K562 (cell line): Measurements from ENCODE around the gene JDP2. TPM values are rescaled to one million over a fixed set of nuclear protein-coding genes. Genes with fewer than 3 reads are reported as not detected.

Source experiments
- ATAC-seq: fragments of 200-7000 bp; cut with Tn5 transposase; 3 replicates; pipeline ENCODE4 v1.9.1; 2020; ENCODE audit warnings: moderate library complexity
- BruUV-seq: library from RNA; stranded (reverse); fragments of 400-500 nt; replicated peaks from 2 replicates; lab custom pipeline; 2021; lab: Mats Ljungman, UMichigan
- CTCF ChIA-PET: fragments of 300-600 bp; formaldehyde crosslinking; extraction: SDS; loops from one replicate; lab custom pipeline; 2021; ENCODE audit warnings: low intra/inter-chr PET ratio; lab: Yijun Ruan, JAX
- POLR2A ChIA-PET: fragments of 300-600, 350-650 bp; sonication (Branson Sonifier 250); formaldehyde crosslinking; extraction: SDS; loops from one replicate; lab custom pipeline; 2021; ENCODE audit warnings: antibody characterized with exemption, inconsistent platforms; lab: Yijun Ruan, JAX
- DNase-seq, 4 experiments: peaks; one replicate each; pipeline versions ENCODE4 v3.0.0 to v3.0.0-alpha.2; 2011 to 2018; ENCODE audit warnings: low spot score in 3 of 4, mixed read lengths in 3 of 4; ENCODE audit errors: extremely low read depth in 1 of 4
- FAIRE-seq: peaks from 2 replicates; lab custom pipeline; 2011; peaks lifted over from hg19 to GRCh38; lab: Jason Lieb, UNC
- H2AFZ ChIP-seq: 2 replicates; pipeline ENCODE4 v1.6.0; 2011; ENCODE audit warnings: low read depth, low read length, control low read depth, inconsistent platforms
- H3K27ac ChIP-seq: fragments of 200-600 bp; 3 replicates; pipeline ENCODE4 v1.8.0; 2011; ENCODE audit warnings: low read depth, mild to moderate bottlenecking, control low read depth, inconsistent platforms, low read length, moderate library complexity, mixed read lengths; ENCODE audit errors: extremely low read depth
- H3K27me3 ChIP-seq, 2 experiments: fragments of 300-600 bp in 1 of 2; 2 replicates in 1 of 2; 3 replicates in 1 of 2; pipeline versions ENCODE4 v1.6.0 to v1.8.0; 2011; ENCODE audit warnings: inconsistent platforms in 2 of 2, low read length in 2 of 2, mild to moderate bottlenecking in 1 of 2, mixed read lengths in 1 of 2, moderate library complexity in 1 of 2; ENCODE audit not compliant: control insufficient read depth in 2 of 2, insufficient read depth in 2 of 2
- H3K36me3 ChIP-seq: fragments of 300-600 bp; 3 replicates; pipeline ENCODE4 v1.8.0; 2011; ENCODE audit warnings: mild to moderate bottlenecking, low read length, inconsistent platforms; ENCODE audit not compliant: control insufficient read depth, insufficient read depth
- H3K4me1 ChIP-seq, 2 experiments: fragments of 200-600 bp in 1 of 2; replicated peaks in 1 of 2; 2 replicates in 1 of 2; 3 replicates in 1 of 2; pipeline versions ENCODE4 v1.5.1 to v1.8.0; 2011; ENCODE audit warnings: inconsistent platforms in 2 of 2, low read length in 2 of 2, mild to moderate bottlenecking in 1 of 2, mixed read lengths in 1 of 2, moderate library complexity in 1 of 2; ENCODE audit not compliant: control insufficient read depth in 2 of 2, insufficient read depth in 2 of 2
- H3K4me2 ChIP-seq: 2 replicates; pipeline ENCODE4 v1.6.1; 2011; ENCODE audit warnings: low read length, control low read depth, inconsistent platforms, mixed read lengths; ENCODE audit not compliant: insufficient read depth
- H3K4me3 ChIP-seq: fragments of 200-600 bp; sonication (generic), shearing (Covaris generic); 2 replicates; pipeline ENCODE4 v1.5.1; 2016; ENCODE audit warnings: control low read depth, inconsistent platforms
- H3K79me2 ChIP-seq: fragments of 200-600 bp; 3 replicates; pipeline ENCODE4 v1.8.0; 2011; ENCODE audit warnings: low read length, inconsistent platforms; ENCODE audit not compliant: control insufficient read depth, insufficient read depth
- H3K9ac ChIP-seq, 2 experiments: 2 replicates each; pipeline versions ENCODE4 v1.6.0 to v1.6.1; 2011; ENCODE audit warnings: low read depth in 2 of 2, low read length in 2 of 2, control low read depth in 1 of 2, inconsistent platforms in 1 of 2, mild to moderate bottlenecking in 1 of 2, mixed read lengths in 1 of 2; ENCODE audit not compliant: insufficient read depth in 1 of 2
- H3K9me1 ChIP-seq: one replicate; pipeline ENCODE4 v1.6.0; 2011; ENCODE audit warnings: inconsistent platforms, mild to moderate bottlenecking, low read length, moderate library complexity; ENCODE audit not compliant: control insufficient read depth, insufficient read depth
- H3K9me3 ChIP-seq: replicated peaks from 2 replicates; pipeline ENCODE4 v1.5.1; 2011; ENCODE audit warnings: low read depth, low read length, inconsistent platforms; ENCODE audit not compliant: control insufficient read depth, insufficient read depth
- H4K20me1 ChIP-seq: replicated peaks from 2 replicates; pipeline ENCODE4 v1.6.1; 2011; ENCODE audit warnings: low read length, inconsistent platforms, mixed read lengths; ENCODE audit not compliant: control insufficient read depth, insufficient read depth
- TEAD1 ChIP-seq, 2 experiments: fragments of 450-650 bp in 1 of 2; sonication (generic) in 1 of 2; formaldehyde crosslinking; IDR thresholded peaks; 2 replicates each; pipeline versions ENCODE4 v1.4.0 to v1.8.0; 2020 to 2022; ENCODE audit warnings: mild to moderate bottlenecking in 2 of 2, missing genetic modification reagents in 1 of 2
- ZKSCAN1 ChIP-seq: fragments of 150-350 bp; IDR thresholded peaks from 2 replicates; pipeline ENCODE4 v1.6.1; 2016; ENCODE audit warnings: low read depth, low read length
- WGBS: fragments of 100-300 bp; shearing (Covaris generic); methylation state at CpG from one replicate; pipeline ENCODE4 v1.1.6; 2016; ENCODE audit warnings: low coverage, mixed read lengths; ENCODE audit not compliant: insufficient coverage; ENCODE audit errors: missing lambda C conversion rate; 5-methylcytosine and 5-hydroxymethylcytosine counted together
- in situ Hi-C: fragments of 300-500 bp; cut with MboI; formaldehyde crosslinking; loops from 4 replicates; pipeline ENCODE4 v1.15.0; 2018; ENCODE audit warnings: inconsistent platforms, mixed read lengths
- intact Hi-C: fragments of 100-400 bp; cut with micrococcal nuclease; formaldehyde crosslinking; loops from 2 replicates; pipeline ENCODE4 v1.14.2; 2022
- polyA plus RNA-seq, 8 experiments: library from polyadenylated mRNA; depleted of rRNA in 4 of 8; stranded (reverse) in 5 of 8; unstranded in 3 of 8; fragments of >200 nt; fragmentation: Nextera tagmentation in 2 of 8; fragmentation: Illumina TruSeq in 1 of 8; extraction: Ambion mirVana in 2 of 8; extraction: Trizol in 1 of 8; gene quantifications; 2 replicates each; pipeline versions ENCODE4 v1.2.1 to v1.2.3, GENCODE V29; 2011 to 2014; ENCODE audit warnings: inconsistent platforms in 1 of 8, missing spikeins in 1 of 8
- total RNA-seq, 7 experiments: library from RNA; depleted of rRNA in 6 of 7; stranded (reverse); fragments of >200 nt in 6 of 7; fragmentation: Illumina TruSeq in 2 of 7; extraction: Trizol in 2 of 7; gene quantifications; 2 replicates each; pipeline versions ENCODE4 v1.2.1 to v1.2.3, GENCODE V29; 2011 to 2021; ENCODE audit warnings: low replicate concordance in 1 of 7
- TF ChIP-seq, protein P1 (sequence below): sonication (generic); formaldehyde crosslinking; IDR thresholded peaks from 2 replicates; pipeline ENCODE4 v1.8.0; 2023; ENCODE audit warnings: missing genetic modification reagents, mild to moderate bottlenecking, borderline replicate concordance
- TF ChIP-seq, protein P2 (sequence below): sonication (generic); formaldehyde crosslinking; IDR thresholded peaks from 2 replicates; pipeline ENCODE4 v1.9.0; 2022; ENCODE audit warnings: mild to moderate bottlenecking, missing genetic modification reagents
- TF ChIP-seq, protein P3 (sequence below): fragments of 450-650 bp; formaldehyde crosslinking; IDR thresholded peaks from 2 replicates; pipeline ENCODE4 v1.4.0; 2022; ENCODE audit warnings: mild to moderate bottlenecking, moderate library complexity
- TF ChIP-seq, protein P4 (sequence below): IDR thresholded peaks from 3 replicates; pipeline ENCODE4 v1.6.1; 2011; ENCODE audit warnings: borderline replicate concordance, mild to moderate bottlenecking; ENCODE audit not compliant: insufficient read length, insufficient read depth

JDP2 gene
- total and polyA plus RNA-seq, 9 of the 15 experiments (the other 6 are each of a cell fraction or from before 2014, with no cell fraction given): 0.27 to 13.8 (median 3.1) TPM

DNA sequence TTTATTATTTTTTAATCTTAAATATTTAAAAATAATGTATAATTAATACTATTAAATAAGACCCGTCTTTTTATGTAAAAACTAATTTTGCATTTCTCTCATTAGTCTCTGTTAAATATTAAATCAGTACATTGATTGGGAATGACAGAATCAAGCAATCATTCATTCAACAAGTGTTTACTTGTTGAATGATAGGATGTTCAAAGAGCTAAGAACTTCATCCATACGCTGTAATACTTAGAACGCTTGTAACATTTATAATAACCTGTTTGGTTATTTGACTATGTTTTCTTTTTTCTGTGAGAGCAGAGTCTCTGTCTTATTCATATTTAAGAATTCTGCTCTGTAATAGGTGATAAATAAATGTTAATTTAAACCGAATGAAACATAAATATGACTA is 91.6 kb downstream of the JDP2 start:
- Histone ChIP-seq H3K4me2 (no peak overlapping the region), H4K20me1 (no peaks in the 10 kb centered on the region), H3K79me2 (no peaks in the 10 kb centered on the region), H3K9ac (no peak overlapping the region), H3K9me1 (no peaks in the 10 kb centered on the region), H3K9me3 (peaks cover 2% of the 10 kb centered on the region; the same call in 1 of the 2 replicates), H3K4me3 (no peak overlapping the region), H3K4me1 (peaks cover 0 to 13% of the 10 kb centered on the region in 2 experiments; a peak in 3 of 5 replicates), H3K27me3 (peaks cover 0 to 25% of the 10 kb centered on the region in 2 experiments; a peak in 2 of 5 replicates), H2AFZ (no peak overlapping the region)
- FAIRE-seq (no peak), ATAC-seq (no peak), DNase-seq (no peak)
- BruUV-seq: no TSS peak
- WGBS: 20% methylated on average over 4 of the region's 4 CpGs
- intact Hi-C loops: loop anchor here (2.0 kb wide), 1 partner anchor 41 kb away; no protein-coding TSS in a partner anchor
- TF ChIP-seq, protein P1, sequence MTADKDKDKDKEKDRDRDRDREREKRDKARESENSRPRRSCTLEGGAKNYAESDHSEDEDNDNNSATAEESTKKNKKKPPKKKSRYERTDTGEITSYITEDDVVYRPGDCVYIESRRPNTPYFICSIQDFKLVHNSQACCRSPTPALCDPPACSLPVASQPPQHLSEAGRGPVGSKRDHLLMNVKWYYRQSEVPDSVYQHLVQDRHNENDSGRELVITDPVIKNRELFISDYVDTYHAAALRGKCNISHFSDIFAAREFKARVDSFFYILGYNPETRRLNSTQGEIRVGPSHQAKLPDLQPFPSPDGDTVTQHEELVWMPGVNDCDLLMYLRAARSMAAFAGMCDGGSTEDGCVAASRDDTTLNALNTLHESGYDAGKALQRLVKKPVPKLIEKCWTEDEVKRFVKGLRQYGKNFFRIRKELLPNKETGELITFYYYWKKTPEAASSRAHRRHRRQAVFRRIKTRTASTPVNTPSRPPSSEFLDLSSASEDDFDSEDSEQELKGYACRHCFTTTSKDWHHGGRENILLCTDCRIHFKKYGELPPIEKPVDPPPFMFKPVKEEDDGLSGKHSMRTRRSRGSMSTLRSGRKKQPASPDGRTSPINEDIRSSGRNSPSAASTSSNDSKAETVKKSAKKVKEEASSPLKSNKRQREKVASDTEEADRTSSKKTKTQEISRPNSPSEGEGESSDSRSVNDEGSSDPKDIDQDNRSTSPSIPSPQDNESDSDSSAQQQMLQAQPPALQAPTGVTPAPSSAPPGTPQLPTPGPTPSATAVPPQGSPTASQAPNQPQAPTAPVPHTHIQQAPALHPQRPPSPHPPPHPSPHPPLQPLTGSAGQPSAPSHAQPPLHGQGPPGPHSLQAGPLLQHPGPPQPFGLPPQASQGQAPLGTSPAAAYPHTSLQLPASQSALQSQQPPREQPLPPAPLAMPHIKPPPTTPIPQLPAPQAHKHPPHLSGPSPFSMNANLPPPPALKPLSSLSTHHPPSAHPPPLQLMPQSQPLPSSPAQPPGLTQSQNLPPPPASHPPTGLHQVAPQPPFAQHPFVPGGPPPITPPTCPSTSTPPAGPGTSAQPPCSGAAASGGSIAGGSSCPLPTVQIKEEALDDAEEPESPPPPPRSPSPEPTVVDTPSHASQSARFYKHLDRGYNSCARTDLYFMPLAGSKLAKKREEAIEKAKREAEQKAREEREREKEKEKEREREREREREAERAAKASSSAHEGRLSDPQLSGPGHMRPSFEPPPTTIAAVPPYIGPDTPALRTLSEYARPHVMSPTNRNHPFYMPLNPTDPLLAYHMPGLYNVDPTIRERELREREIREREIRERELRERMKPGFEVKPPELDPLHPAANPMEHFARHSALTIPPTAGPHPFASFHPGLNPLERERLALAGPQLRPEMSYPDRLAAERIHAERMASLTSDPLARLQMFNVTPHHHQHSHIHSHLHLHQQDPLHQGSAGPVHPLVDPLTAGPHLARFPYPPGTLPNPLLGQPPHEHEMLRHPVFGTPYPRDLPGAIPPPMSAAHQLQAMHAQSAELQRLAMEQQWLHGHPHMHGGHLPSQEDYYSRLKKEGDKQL (CRISPR knock-in tag): no peak
- TF ChIP-seq, protein P2, sequence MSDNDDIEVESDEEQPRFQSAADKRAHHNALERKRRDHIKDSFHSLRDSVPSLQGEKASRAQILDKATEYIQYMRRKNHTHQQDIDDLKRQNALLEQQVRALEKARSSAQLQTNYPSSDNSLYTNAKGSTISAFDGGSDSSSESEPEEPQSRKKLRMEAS (CRISPR knock-in tag): no peak
- no peak for TF ChIP-seq TEAD1 (CRISPR knock-in tag; IDR thresholded peaks at IDR 0.05)
- TF ChIP-seq, protein P3, sequence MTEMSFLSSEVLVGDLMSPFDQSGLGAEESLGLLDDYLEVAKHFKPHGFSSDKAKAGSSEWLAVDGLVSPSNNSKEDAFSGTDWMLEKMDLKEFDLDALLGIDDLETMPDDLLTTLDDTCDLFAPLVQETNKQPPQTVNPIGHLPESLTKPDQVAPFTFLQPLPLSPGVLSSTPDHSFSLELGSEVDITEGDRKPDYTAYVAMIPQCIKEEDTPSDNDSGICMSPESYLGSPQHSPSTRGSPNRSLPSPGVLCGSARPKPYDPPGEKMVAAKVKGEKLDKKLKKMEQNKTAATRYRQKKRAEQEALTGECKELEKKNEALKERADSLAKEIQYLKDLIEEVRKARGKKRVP (CRISPR knock-in tag): no peak
- TF ChIP-seq, protein P4, sequence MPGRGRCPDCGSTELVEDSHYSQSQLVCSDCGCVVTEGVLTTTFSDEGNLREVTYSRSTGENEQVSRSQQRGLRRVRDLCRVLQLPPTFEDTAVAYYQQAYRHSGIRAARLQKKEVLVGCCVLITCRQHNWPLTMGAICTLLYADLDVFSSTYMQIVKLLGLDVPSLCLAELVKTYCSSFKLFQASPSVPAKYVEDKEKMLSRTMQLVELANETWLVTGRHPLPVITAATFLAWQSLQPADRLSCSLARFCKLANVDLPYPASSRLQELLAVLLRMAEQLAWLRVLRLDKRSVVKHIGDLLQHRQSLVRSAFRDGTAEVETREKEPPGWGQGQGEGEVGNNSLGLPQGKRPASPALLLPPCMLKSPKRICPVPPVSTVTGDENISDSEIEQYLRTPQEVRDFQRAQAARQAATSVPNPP: no peak
- no peak for TF ChIP-seq ZKSCAN1
- TF ChIP-seq, all 486 proteins: peak for 0
- CTCF ChIA-PET: no interaction called here
- POLR2A ChIA-PET: no interaction called here
- in situ Hi-C loops: no loop called here
- Histone ChIP-seq H3K36me3 (no peaks in the 10 kb centered on the region), H3K27ac (no peak overlapping the region)
